LNCaP clone FGC (cell line): Measurements from ENCODE around the gene SLC1A2.

Source experiments
- DNase-seq: peaks from one replicate; pipeline ENCODE4 v3.0.0-alpha.2; 2011; ENCODE audit warnings: low read depth
- H3K4me3 ChIP-seq: 2 replicates; pipeline ENCODE4 v1.5.1; 2011; ENCODE audit warnings: mild to moderate bottlenecking, low read depth, low read length, control low read depth
- TF ChIP-seq, protein P1 (sequence below): IDR thresholded peaks from 2 replicates; pipeline ENCODE4 v1.5.1; 2012; ENCODE audit warnings: mild to moderate bottlenecking; ENCODE audit not compliant: control insufficient read depth, insufficient read depth; ENCODE audit errors: extremely low read depth

Gene SLC1A2

GRCh38 chr11:35214226-35214770 lies 205.1 kb downstream of the SLC1A2 start:
- no peak for DNase-seq
- TF ChIP-seq, protein P1, sequence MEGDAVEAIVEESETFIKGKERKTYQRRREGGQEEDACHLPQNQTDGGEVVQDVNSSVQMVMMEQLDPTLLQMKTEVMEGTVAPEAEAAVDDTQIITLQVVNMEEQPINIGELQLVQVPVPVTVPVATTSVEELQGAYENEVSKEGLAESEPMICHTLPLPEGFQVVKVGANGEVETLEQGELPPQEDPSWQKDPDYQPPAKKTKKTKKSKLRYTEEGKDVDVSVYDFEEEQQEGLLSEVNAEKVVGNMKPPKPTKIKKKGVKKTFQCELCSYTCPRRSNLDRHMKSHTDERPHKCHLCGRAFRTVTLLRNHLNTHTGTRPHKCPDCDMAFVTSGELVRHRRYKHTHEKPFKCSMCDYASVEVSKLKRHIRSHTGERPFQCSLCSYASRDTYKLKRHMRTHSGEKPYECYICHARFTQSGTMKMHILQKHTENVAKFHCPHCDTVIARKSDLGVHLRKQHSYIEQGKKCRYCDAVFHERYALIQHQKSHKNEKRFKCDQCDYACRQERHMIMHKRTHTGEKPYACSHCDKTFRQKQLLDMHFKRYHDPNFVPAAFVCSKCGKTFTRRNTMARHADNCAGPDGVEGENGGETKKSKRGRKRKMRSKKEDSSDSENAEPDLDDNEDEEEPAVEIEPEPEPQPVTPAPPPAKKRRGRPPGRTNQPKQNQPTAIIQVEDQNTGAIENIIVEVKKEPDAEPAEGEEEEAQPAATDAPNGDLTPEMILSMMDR, result no peak
- no peak overlapping the region for H3K4me3 ChIP-seq

GRCh38 chr11:35211952-35212351 lies 207.4 kb downstream of the SLC1A2 start:
- no peak for DNase-seq
- TF ChIP-seq, protein P1, result no peak

GRCh38 chr11:35210876-35211546 lies 208.3 kb downstream of the SLC1A2 start:
- TF ChIP-seq, protein P1, result no peak
- DNase-seq, result no peak
- H3K4me3 ChIP-seq, result no peak overlapping the region

More at GRCh38 chr11:35211952-35212351, 207.4 kb downstream of the SLC1A2 start:
- H3K4me3 ChIP-seq, result no peak overlapping the region

- no peak for DNase-seq
- H3K4me3 ChIP-seq, result no peak overlapping the region
- TF ChIP-seq, protein P1, result no peak
Observed at GRCh38 chr11:35208795-35209194, 210.6 kb downstream of the SLC1A2 start.

DNA sequence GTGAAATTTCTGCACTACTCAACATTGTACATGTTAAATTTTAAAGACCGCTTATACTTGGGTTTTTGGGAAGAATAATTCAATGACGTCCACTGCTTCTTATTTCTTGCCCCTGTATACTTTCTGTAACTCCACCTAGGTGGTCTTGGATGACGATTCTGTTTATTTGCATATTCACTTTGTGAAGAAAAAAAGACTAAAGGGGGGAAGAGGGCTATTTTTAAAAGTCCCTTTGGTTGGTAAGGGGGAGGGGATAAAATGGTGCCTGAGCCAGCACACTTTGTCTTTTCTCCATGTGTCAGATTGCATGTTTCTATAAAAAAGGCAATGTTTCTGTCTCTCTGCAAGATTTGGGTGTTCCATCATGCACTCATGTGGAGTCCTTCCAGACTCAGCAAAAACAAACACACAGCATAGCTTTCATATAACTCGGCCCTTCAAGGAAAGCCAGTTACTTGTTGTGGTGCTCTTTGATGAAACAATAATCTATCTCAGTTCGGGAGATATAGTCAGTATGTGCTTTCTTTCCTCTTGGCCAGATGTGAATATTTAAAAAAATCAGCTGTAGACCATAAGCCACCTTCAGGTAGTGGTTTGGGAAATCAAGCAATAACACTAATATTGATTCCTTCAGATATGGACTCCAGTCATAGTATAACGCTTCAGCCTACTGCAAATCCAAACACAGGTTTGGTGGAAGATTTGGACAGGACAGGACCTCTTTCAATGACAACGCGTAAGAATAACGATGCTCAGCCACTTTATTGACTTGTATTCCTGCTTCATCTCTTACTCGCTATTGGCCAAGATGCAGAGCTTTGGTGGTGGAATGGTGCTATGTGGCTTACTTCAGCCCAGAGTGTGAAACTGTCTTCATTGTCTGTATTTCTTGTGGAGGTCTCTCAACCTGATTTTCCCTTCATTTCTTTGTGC lies 211.6 kb downstream of the SLC1A2 start:
- TF ChIP-seq, protein P1, result no peak
- no peak for DNase-seq
- H3K4me3 ChIP-seq, result no peak overlapping the region

DNA sequence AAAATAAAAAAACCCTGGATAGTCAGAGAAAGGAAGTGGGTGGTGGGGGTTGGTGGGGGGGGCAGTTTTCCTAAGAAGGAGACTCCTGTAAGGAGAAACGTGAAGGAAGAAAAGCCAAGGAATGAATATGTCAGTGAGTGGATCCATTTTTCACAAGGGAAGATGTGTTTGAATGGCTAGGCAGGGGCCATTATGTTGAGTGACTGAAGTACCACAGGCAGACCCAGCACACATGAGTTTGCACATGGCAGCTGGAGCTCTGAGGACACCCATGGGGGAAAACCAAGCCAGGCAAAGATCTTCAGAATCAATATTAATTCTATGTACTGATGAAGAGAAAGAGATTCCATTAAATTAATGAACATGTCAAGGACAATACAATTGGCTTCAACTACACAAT lies 212.7 kb downstream of the SLC1A2 start:
- TF ChIP-seq, protein P1, result no peak
- no peak overlapping the region for H3K4me3 ChIP-seq
- DNase-seq, result no peak
